HG03439 (cell line): Measurements from ENCODE around the gene GPR157.

Source experiments
- ATAC-seq: cut with Tn5 transposase; IDR thresholded peaks from one replicate; pipeline ENCODE4 v1.9.1; 2021; ENCODE audit warnings: mild to moderate bottlenecking, moderate library complexity; ENCODE audit not compliant: unreplicated experiment

GPR157 gene

DNA sequence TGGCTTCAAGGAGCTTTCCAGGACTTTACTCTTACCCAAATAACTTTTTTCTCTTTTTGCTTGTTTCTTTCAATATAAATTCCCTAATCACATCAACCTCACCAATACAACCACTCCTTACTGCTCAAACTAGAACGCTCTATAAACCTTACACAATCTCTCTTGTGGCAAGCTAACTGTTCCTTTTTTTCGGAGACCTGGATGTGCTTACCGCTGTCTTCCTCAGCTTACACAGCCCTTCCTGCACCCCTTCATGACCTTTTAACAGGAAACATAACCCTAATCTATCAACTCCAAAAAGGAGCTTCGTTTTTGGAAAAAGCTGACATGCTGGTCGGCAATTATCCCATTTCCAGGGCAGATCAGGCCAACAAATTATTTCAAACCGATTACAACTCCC is 35.3 kb downstream of the GPR157 start:
- ATAC-seq: no peak

- ATAC-seq: no peak
Observed at GRCh38 chr1:9093091-9093490, 35.8 kb downstream of the GPR157 start.

- no peak for ATAC-seq
Observed at GRCh38 chr1:9088807-9089206, 40.1 kb downstream of the GPR157 start.

DNA sequence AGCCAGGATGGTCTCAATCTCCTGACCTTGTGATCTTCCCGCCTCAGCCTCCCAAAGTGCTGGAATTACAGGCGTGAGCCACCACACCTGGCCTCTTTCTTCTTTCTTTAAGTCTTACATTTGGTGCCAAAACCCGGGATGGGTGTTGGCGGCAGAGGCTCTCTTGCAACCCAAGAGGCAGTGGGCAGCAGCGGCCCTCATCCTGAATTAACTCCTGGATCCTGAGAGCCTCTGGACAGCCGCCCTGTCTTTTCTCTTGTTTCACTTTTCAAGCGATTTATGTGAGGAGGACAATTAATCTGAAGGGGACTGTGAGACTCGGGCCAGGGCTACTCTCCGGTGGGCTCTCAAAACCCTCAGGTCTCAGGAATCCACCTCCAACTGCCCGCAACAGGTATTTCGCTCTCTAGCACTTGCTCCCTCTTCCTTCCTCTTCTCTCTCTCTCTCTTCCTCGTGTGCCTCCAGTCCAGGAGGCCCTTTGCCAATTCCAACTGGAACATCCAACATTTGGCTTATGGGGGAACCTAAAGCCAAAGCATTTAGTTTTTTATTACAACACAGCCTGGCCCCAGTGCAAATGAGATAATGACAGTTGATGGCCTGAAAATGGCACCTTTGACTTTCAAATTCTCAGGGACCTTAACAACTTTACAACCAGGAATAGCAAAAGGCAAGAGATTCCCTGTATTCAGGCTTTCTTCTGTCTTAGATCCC is 41.3 kb downstream of the GPR157 start:
- ATAC-seq: no peak

DNA sequence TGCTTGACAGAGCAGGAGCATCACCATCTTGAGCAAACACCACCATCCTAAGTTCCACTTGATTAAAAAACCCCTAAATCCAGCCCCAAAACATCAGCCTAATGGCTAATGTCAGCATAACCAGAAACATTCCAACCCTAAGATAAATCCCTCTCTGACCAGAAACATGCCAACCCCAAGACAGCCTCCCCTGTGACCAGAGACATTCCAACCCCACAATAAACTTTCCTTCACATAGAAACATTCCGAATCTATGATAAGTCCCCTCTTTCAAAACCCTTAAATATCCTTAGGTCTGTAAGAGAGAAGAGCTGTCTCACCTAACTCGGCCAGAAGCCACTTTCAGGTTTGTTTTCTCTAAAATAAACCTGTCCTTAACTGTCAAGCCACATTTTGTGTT is 42.1 kb downstream of the GPR157 start:
- no peak for ATAC-seq

DNA sequence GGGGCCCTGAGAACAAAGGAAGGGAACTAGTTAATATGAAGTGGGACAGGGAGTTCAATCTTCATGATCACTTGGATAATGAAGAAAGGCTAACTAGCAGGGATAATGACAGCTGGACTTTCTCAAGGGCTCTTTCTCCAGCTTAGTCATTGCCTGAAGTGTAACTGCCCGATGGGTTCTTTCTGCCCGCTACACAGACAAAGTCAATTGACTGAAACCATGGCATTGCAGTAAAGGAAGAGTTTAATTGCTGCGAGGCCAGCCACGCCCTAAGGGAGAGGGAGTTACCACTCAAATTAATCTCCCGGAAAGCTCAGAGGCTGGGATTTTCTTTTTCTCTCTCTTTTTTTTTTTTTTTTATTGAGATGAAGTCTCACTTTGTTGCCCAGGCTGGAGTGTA is 42.9 kb downstream of the GPR157 start:
- ATAC-seq: no peak

DNA sequence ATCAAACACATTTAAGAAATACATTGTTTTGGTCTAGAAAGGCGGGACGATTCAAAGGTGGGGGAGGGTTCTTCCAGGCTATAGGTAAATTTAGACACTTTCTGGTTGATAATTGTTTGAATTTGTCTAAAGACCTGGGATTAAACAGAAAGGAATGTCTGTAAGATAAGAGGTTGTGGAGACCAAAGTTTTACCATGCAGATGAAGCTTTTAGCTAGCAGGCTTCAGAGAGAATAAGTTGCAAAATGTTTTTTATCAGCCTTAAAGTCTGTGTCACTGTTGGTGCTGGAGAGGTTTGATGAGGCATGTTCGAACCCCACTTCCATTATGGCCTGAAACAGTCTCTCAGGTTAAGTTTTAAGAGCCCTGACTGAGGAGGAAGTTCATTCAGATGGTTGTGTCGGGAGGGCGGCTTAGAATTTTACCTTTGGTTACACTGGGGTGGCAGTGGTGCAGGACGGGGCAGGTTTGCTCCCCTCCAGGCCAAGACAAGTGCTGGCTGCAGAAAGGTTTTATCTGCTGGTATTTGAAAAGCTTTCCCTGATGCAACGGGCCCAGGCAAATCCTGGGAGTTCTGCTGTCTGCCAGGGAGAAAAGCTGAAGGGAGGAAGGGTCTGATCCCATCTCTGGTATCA is 43.5 kb downstream of the GPR157 start:
- no peak for ATAC-seq

DNA sequence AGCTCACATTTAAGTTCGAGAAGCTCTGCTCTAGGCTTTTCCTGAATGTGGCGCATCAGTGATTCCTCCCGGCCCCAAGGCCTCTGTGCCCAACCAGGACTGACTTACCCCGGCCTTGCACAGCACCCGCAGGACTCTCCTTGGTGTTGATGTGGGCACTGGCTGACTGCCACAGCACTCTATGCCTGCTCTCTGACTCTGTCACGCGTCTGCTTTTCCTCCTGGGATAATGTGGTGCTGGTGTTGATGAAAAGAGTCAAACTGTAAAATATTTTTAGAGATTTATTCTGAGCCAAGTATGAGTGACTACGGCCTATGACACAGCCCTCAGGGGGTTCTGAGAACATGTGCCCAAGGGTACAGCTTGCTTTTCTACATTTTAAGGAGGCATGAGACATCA is 44.0 kb downstream of the GPR157 start:
- no peak for ATAC-seq

- ATAC-seq: no peak
Observed at GRCh38 chr1:9081473-9081872, 47.4 kb downstream of the GPR157 start.

DNA sequence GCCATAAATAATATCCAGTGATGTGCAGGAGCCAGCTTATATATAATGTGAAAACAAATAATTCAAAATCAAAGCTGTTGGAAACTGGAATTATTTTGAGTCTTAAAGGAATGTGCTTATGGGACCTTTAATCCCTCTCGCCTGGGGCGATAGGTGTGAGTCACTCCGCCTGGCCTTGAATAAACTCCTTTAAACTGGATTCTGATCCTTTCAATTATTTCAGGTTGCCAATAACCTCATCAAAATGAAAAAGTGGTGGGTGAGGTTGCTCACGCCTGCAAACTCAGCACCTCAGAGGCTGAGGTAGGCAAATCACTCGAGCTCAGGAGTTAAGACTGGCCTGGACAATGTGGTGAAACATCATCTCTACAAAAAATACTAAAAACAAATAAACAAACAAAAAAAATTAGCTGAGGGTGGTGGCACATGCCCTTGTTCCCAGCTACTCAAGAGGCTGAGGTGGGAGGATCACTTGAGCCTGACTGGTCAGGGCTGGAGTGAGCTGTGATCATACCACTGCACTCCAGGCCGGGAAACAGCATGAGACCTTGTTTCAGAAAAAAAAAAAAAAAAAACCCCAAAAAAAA is 48.1 kb downstream of the GPR157 start:
- peak; percentile 24 for ATAC-seq

DNA sequence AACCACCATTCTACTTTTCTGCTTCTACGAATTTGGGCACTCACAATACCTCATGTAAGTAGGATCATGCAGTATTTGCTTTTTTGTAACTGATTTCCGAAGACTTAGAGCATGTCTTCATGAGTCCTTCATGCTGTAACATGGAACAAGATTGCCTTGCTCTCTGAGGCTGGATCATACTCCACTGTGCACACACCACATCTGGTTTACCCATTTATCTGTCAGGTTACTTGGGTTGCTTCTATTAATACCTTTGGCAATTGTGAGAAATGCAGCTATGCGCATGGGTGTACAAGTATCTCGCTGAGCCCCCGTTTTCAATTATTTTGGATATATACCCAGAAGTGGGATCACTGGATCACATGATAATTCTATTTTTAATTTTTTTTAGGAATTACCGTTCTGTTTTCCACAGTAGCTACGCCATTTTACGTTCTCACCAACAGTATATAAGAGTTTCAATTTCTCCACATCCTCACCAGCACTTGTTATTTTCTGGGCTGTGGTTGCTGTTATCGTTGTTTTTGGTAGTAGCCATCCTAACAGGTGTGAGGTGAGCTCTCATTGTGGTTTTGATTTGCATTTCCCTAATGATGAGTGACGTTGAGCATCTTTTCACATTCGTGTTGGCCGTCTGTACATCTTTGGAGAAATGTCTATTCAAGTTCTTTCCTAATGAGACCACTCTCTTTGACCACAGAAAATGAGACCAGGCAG is 48.8 kb downstream of the GPR157 start:
- peak; percentile 42 for ATAC-seq

GRCh38 chr1:9078752-9079500 is 50.0 kb downstream of the GPR157 start:
- no peak for ATAC-seq

DNA sequence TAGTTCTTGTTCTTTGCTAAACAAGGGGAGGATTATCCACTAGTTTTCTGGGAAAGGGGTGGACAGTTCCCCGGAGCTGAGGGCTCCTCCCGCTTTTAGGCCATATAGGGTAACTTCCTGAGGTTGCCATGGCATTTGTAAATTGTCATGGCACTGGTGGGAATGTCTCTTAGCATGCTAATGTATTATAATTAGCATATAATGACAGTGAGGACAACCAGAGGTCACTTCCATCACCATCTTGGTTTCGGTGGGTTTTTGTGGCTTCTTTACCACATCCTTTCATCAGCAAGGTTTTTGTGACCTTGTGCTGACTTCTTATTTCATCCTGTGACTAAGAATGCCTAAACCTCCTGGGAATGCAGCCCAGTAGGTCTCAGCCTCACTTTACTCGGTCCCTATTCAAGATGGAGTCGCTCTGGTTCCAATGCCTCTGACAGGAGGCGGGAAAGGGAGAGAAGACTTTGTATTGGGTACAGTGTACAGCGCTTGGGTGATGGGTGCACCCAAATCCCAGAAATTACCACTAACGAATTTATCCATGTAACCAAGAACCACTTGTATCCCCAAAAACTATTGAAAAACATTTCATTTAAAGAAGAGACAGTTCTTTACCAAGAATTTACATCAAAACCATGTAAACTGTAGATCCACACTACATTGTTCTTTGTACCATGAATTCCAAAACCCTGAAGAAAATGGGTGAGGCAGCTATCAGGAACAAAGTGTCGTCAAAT is 50.7 kb downstream of the GPR157 start:
- no peak for ATAC-seq

GRCh38 chr1:9075022-9075421 is 53.9 kb downstream of the GPR157 start:
- no peak for ATAC-seq

DNA sequence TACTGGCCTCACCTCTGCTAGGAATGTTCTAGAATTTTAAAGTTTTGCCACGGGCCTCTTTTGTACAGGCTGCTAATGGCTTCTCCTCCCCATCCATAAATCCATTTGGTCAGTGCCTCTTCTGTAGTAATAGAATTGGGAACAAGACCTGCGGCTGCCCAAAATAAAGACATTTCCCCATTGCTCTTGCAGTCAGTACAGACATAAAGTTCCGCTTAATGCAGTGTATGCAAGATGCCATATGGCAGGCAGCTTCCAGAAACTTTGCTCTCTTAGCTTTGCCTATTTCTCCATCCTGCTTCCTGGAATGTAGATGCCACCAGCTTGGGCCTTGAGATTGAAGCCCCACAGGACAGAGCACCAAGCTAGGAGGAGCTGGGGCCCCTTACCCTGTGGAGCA is 55.8 kb downstream of the GPR157 start:
- no peak for ATAC-seq

DNA sequence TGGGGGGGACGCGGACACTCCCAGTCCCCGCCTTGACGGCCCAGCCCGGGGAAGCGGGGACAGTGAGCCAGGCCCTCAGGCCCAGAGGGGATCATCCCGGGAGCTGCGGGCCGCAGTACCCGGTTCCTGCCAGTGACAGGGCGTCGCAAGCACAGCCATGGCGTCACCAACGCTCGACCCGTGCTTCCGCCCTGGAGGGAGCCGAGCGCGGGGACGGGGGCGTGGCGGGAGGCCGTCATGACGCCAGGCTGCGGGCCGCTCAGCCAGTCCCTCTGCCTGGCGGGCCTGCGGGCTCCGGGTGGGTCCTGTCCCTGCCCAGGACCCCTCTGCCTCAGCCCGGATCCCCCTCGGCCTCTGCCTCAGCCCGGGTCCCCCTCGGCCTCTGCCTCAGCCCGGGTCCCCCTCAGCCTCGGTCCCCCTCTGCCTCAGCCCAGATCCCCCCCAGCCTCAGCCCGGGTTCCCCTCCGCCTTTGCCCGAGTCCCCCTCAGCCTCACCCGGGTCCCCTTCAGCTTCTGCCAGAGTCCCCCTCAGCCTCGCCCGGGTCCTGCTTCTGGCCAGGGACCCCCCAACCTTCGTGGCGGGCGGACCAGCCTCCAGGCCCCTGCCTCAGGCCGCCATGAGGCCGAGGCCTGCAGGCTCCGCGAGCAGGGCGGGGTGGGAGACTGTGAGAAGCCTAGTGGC is 57.2 kb downstream of the GPR157 start:
- no peak for ATAC-seq

GRCh38 chr1:9070486-9070885 is 58.4 kb downstream of the GPR157 start:
- ATAC-seq: no peak

- ATAC-seq: peak; percentile 85
Observed at GRCh38 chr1:9069326-9070100, 59.4 kb downstream of the GPR157 start, which contains the start of gene SLC2A5. Gene SLC2A5 (minus strand): TSS chr1:9069635. CDS start chr1:9069536, 99 bp downstream.

DNA sequence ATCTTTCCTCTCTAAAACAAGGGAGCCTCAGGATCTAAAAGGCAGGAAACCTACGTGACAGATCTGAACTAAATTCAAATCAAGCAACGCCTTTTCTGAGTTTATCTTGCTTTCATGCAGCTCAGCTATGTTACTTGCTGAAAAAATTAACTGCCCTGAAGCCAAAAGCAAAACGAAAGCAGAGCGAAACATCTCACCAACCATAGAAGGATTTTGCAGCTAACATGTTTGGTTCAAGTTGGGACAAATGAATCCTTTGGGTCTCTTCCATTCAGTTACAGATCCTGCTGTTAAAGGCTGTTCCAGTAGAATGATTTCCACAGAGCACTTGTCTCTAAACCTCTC is 59.9 kb downstream of the GPR157 start:
- ATAC-seq: no peak
